ENCODE results near the gene TEN1. TPM values are rescaled to one million over a fixed set of nuclear protein-coding genes. Genes with fewer than 3 reads are reported as not detected.

Gene TEN1
- total and polyA plus RNA-seq, 2 donors (not counting 1 experiment from before 2014, with no cell fraction given): 19.8 to 34.5 TPM

DNA sequence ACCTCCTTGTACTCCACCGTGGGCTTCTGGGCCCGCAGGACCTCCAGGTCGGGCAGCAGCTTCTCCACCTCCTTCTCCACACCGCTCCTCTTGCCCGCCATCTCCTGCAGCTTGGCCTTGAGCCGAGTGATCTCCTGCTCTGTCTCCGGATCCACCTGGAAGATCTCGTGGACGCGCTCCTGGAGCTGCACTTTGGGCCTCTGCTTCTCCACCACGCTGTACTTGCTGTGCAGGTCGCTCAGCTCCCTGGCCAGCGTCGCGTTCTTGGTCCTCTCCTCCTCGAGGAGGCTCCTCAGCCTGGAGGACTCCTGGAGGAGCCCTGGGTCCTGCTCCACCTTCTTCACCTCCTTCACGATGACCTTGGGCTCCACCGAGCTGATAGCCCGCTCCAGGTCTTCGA lies 30.4 kb downstream of the TEN1 start:
- H3K4me3 ChIP-seq (ENCODE audit: control extremely low read depth in 1 of 5, extremely low read depth in 1 of 5, insufficient read depth in 1 of 5, low read depth in 2 of 5, low read length in 4 of 5): no peak overlapping the region
- ATAC-seq (ENCODE audit: low read depth) (no peak), DNase-seq (no peak)
- intact Hi-C loops (cut with micrococcal nuclease): loop anchor here (10.0 kb wide), 2 partner anchors 165 to 255 kb away; partner anchors contain the start of gene UNC13D
- H3K4me2 ChIP-seq (replicated peaks; ENCODE audit: low read depth, low read length, poor library complexity, severe bottlenecking): no peak overlapping the region
- no peak overlapping the region for H3K27ac ChIP-seq (ENCODE audit: low read length in 2 of 2)
- H3K27me3 ChIP-seq (replicated peaks in 1 of 4; ENCODE audit: control extremely low read depth in 1 of 4, control insufficient read depth in 3 of 4, insufficient read depth in 4 of 4, low read length in 3 of 4): peaks cover 0 to 3% (median under 1%) of the 10 kb centered on the region in 4 experiments
- Mint-ChIP-seq H3K4me1 (no peaks in the 10 kb centered on the region), H3K27me3 (no peaks in the 10 kb centered on the region), H3K27ac (no peak overlapping the region), H3K4me3 (no peak overlapping the region), H3K9me3 (ENCODE audit: insufficient read depth) (no peaks in the 10 kb centered on the region)
- no peak overlapping the region for H3K9ac ChIP-seq (ENCODE audit: low read length)
- H4K20me1 ChIP-seq (ENCODE audit: control insufficient read depth, insufficient read depth, low read length, poor library complexity, severe bottlenecking): no peaks in the 10 kb centered on the region
- CTCF ChIA-PET: interaction anchor here (0.7 to 5.5 kb wide), 5 partner anchors 7 to 263 kb away, joined by 3 to 35 read pairs (median 4); partner anchors contain the start of gene MRPL38
- H3K4me1 ChIP-seq (ENCODE audit: control insufficient read depth in 2 of 2, insufficient read depth in 2 of 2, low read length in 2 of 2): peaks cover 0 to 8% of the 10 kb centered on the region in 2 donors
- H2AFZ ChIP-seq (ENCODE audit: insufficient read depth, low read depth, low read length, poor library complexity, severe bottlenecking): no peak overlapping the region
- WGBS (ENCODE audit: insufficient coverage): 97% methylated on average over 20 of the region's 20 CpGs
- H3K9me3 ChIP-seq (ENCODE audit: control extremely low read depth in 1 of 3, control insufficient read depth in 2 of 3, insufficient read depth in 1 of 3, low read length in 2 of 3): no peaks in the 10 kb centered on the region
- H3K79me2 ChIP-seq (ENCODE audit: control insufficient read depth, insufficient read depth, low read length): no peaks in the 10 kb centered on the region
- no peaks in the 10 kb centered on the region for H3K36me3 ChIP-seq (replicated peaks in 1 of 2; ENCODE audit: control extremely low read depth in 1 of 2, control insufficient read depth in 1 of 2, extremely low read depth in 1 of 2, insufficient read depth in 2 of 2, low read length in 1 of 2)
- POLR2A ChIA-PET: no interaction called here
- TF ChIP-seq, protein P1, sequence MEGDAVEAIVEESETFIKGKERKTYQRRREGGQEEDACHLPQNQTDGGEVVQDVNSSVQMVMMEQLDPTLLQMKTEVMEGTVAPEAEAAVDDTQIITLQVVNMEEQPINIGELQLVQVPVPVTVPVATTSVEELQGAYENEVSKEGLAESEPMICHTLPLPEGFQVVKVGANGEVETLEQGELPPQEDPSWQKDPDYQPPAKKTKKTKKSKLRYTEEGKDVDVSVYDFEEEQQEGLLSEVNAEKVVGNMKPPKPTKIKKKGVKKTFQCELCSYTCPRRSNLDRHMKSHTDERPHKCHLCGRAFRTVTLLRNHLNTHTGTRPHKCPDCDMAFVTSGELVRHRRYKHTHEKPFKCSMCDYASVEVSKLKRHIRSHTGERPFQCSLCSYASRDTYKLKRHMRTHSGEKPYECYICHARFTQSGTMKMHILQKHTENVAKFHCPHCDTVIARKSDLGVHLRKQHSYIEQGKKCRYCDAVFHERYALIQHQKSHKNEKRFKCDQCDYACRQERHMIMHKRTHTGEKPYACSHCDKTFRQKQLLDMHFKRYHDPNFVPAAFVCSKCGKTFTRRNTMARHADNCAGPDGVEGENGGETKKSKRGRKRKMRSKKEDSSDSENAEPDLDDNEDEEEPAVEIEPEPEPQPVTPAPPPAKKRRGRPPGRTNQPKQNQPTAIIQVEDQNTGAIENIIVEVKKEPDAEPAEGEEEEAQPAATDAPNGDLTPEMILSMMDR (IDR thresholded peaks at IDR 0.05): no peak
- no peak for TF ChIP-seq EZH2 (IDR thresholded peaks at IDR 0.05; ENCODE audit: borderline replicate concordance, insufficient read depth, low read depth, low read length, poor library complexity, severe bottlenecking)

DNA sequence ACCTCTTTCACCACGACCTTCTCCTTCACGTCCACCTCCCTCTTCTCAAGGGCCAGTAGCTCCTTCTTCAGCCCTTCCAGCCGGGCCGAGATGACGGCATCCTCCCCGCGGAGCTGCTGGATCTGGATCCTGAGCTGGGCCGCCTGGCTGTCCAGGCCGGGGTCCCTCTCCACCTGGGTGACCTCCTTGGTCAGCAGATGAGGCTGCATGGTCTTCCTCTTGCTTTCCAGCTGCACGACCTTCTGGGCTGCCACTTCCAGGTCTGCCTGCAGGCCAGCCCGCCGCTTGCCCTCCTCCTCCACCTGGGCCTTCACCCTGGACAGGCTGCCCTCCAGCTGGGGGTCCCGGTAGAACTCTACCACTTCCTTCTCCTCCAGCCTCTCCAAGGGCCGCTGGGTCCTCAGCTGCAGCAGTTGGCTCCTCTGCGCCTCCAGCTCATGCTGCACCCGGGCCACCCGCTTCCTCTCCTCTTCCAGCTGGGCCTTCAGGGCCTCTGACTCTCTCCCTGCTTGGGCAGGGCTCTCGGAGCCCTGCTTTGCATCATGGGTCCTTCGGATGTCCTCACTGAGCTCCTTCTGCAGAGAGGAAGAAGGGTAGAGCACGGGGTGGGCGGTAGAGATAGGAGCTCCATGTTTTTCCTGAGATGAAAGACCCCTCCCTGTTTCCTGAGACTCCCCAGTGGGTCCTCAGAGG lies 31.1 kb downstream of the TEN1 start:
- H3K4me2 ChIP-seq (replicated peaks; ENCODE audit: low read depth, low read length, poor library complexity, severe bottlenecking): no peak overlapping the region
- Mint-ChIP-seq H3K4me3 (no peak overlapping the region), H3K27ac (no peak overlapping the region), H3K9me3 (ENCODE audit: insufficient read depth) (no peaks in the 10 kb centered on the region), H3K4me1 (no peaks in the 10 kb centered on the region), H3K27me3 (no peaks in the 10 kb centered on the region)
- no peak overlapping the region for H2AFZ ChIP-seq (ENCODE audit: insufficient read depth, low read depth, low read length, poor library complexity, severe bottlenecking)
- TF ChIP-seq, protein P1 (IDR thresholded peaks at IDR 0.05): no peak
- no peak for TF ChIP-seq EZH2 (IDR thresholded peaks at IDR 0.05; ENCODE audit: borderline replicate concordance, insufficient read depth, low read depth, low read length, poor library complexity, severe bottlenecking)
- no peak overlapping the region for H3K4me3 ChIP-seq (ENCODE audit: control extremely low read depth in 1 of 5, extremely low read depth in 1 of 5, insufficient read depth in 1 of 5, low read depth in 2 of 5, low read length in 4 of 5)
- H3K27me3 ChIP-seq (replicated peaks in 1 of 4; ENCODE audit: control extremely low read depth in 1 of 4, control insufficient read depth in 3 of 4, insufficient read depth in 4 of 4, low read length in 3 of 4): peaks cover 0 to 7% (median 2%) of the 10 kb centered on the region in 4 experiments
- no peak for ATAC-seq (ENCODE audit: low read depth)
- H3K36me3 ChIP-seq (replicated peaks in 1 of 2; ENCODE audit: control extremely low read depth in 1 of 2, control insufficient read depth in 1 of 2, extremely low read depth in 1 of 2, insufficient read depth in 2 of 2, low read length in 1 of 2): no peaks in the 10 kb centered on the region
- peaks cover 0 to 10% of the 10 kb centered on the region in 2 donors for H3K4me1 ChIP-seq (ENCODE audit: control insufficient read depth in 2 of 2, insufficient read depth in 2 of 2, low read length in 2 of 2)
- intact Hi-C loops (cut with micrococcal nuclease): loop anchor here (10.0 kb wide), 2 partner anchors 165 to 255 kb away; partner anchors contain the start of gene UNC13D
- ChIA-PET POLR2A (no interaction called here), CTCF (interaction anchor here (0.7 to 5.5 kb wide), 8 partner anchors 8 to 264 kb away, joined by 3 to 35 read pairs (median 4); partner anchors contain the start of genes CDK3, FOXJ1 and MRPL38)
- H3K27ac ChIP-seq (ENCODE audit: low read length in 2 of 2): no peak overlapping the region
- no peaks in the 10 kb centered on the region for H4K20me1 ChIP-seq (ENCODE audit: control insufficient read depth, insufficient read depth, low read length, poor library complexity, severe bottlenecking)
- H3K9ac ChIP-seq (ENCODE audit: low read length): no peak overlapping the region
- 82% methylated on average over 21 of the region's 21 CpGs for WGBS (ENCODE audit: insufficient coverage)
- no peaks in the 10 kb centered on the region for H3K9me3 ChIP-seq (ENCODE audit: control extremely low read depth in 1 of 3, control insufficient read depth in 2 of 3, insufficient read depth in 1 of 3, low read length in 2 of 3)
- H3K79me2 ChIP-seq (ENCODE audit: control insufficient read depth, insufficient read depth, low read length): no peaks in the 10 kb centered on the region
- DNase-seq: no peak
